ENCODE data around the gene LIPC.
A peak's percentile ranks its signal among the peaks of the same experiment; 100 is the strongest.

The LIPC gene

DNA sequence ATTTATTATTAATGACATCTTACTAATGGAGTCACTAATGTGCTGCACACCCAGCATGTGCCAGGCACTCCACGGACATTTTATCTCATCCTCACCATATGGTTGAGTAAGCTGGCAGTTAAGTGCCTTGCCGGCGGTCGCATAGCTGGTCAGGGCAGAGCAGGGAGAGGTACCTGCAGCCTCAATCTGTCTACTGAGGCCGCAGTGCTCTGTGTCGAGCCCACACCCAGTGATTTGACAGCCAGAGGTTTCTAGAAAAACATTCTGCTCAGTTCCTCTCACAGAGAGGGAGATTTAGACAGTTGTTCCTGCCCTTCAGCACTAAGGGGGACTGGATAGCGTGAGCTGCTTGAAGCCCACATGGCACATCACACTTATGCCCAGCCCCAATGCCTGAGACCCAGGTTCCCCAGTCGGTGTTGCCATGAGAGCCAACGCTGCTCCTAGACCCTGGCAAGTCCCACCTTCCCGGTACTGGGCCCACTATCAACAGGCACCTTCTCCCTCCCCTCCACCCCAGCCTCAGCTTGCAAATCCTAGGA is 2.6 kb downstream of the LIPC start:
- no peak overlapping the region for H3K4me3 ChIP-seq (ENCODE audit: low read depth, low read length)
- TF ChIP-seq, protein P1, sequence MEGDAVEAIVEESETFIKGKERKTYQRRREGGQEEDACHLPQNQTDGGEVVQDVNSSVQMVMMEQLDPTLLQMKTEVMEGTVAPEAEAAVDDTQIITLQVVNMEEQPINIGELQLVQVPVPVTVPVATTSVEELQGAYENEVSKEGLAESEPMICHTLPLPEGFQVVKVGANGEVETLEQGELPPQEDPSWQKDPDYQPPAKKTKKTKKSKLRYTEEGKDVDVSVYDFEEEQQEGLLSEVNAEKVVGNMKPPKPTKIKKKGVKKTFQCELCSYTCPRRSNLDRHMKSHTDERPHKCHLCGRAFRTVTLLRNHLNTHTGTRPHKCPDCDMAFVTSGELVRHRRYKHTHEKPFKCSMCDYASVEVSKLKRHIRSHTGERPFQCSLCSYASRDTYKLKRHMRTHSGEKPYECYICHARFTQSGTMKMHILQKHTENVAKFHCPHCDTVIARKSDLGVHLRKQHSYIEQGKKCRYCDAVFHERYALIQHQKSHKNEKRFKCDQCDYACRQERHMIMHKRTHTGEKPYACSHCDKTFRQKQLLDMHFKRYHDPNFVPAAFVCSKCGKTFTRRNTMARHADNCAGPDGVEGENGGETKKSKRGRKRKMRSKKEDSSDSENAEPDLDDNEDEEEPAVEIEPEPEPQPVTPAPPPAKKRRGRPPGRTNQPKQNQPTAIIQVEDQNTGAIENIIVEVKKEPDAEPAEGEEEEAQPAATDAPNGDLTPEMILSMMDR (IDR thresholded peaks at IDR 0.05; ENCODE audit: low read depth, low read length): no peak
- no peak for DNase-seq (ENCODE audit: low read depth, low spot score)
- in situ Hi-C loops (cut with HindIII; ENCODE audit: low sequenced_read_pairs): no loop called here

DNA sequence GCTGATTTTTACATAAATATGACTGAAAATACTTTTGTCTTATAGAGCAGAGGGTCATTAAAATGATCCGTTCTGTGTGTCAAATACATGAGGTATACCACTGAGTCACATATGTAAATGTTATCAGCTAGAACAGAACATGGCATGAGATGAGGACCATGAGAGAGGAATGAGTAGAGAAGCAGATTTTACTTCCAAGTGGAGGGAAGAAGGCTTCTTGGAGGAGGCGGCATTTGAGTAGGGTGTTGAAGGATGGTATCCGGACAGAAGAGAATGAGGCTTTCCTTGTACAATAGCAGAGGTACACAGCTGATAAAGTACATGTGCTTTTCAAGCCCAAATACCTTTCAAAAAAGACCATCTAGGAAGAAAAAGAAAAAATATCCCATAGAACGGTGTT is 4.8 kb downstream of the LIPC start:
- TF ChIP-seq, protein P1 (IDR thresholded peaks at IDR 0.05; ENCODE audit: low read depth, low read length): no peak
- in situ Hi-C loops (cut with HindIII; ENCODE audit: low sequenced_read_pairs): no loop called here
- no peak for DNase-seq (ENCODE audit: low read depth, low spot score)
- no peak overlapping the region for H3K4me3 ChIP-seq (ENCODE audit: low read depth, low read length)

DNA sequence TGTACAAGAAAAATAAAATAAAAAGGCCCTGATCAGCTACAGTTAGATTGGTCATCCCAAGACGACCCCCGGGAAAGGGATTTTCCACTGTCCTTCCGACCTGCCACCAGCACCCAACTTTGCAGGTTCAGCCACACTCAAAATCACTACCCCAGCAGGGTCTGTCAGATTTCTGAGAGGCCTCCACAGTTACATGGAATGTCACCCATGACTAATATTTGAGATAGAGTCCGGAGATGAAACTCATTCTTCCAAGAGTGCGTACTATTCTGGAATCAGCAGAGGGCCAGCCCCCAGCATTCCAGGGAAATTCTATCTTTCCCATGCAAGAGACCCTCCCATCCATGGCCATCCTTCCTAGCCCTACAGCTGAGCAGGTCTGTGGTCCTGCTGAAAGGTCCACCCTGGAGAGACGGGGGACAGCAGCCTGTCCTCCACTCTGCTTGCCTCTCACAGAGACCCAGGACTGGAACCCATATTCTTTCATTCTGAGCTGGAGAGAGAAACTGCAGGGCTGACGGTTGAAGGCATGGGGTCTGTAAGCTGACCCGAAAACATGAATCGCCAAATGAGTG is 5.8 kb downstream of the LIPC start:
- in situ Hi-C loops (cut with HindIII; ENCODE audit: low sequenced_read_pairs): no loop called here
- TF ChIP-seq, protein P1 (IDR thresholded peaks at IDR 0.05; ENCODE audit: low read depth, low read length): no peak
- H3K4me3 ChIP-seq (ENCODE audit: low read depth, low read length): no peak overlapping the region
- no peak for DNase-seq (ENCODE audit: low read depth, low spot score)

DNA sequence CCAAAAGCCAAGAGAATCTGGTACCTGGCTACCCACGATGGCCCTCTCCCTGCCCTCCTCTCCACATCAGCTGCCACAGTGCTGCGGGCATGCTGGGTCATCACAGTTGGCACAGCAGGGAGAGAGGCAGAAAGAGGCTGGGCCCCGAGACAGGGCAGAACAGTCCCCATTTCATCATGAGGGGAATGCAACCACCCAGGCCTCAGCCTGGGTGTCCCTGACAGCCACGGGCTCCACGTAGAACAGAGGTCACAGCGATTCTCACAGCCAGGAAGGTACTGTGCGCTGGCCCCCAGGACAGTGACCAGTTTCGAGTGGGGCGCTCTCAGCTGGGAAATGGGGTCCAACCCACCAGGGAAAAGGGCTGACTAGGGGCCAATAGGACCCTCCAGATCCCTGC is 6.3 kb downstream of the LIPC start:
- in situ Hi-C loops (cut with HindIII; ENCODE audit: low sequenced_read_pairs): no loop called here
- TF ChIP-seq, protein P1 (IDR thresholded peaks at IDR 0.05; ENCODE audit: low read depth, low read length): no peak
- no peak overlapping the region for H3K4me3 ChIP-seq (ENCODE audit: low read depth, low read length)
- DNase-seq (ENCODE audit: low read depth, low spot score): no peak

DNA sequence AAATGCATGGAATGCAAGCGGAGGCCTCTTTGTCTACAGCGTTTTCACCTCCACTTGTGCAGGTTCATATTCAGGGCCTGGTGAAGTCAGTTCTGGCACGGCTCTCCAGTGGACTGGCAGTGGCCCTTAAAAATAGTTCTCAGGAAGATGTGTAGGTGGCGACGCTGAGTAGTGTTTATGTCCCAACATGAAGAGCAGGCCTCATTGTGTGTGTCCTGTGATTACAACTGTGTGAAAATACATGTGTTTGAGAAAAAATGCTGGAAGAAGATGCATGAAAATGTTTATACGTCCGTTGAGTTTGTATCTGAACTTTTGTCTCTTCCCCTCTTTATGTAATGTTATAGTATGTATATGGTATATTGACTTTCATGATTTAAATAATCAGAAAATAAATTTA is 7.2 kb downstream of the LIPC start:
- TF ChIP-seq, protein P1 (IDR thresholded peaks at IDR 0.05; ENCODE audit: low read depth, low read length): no peak
- in situ Hi-C loops (cut with HindIII; ENCODE audit: low sequenced_read_pairs): no loop called here
- no peak overlapping the region for H3K4me3 ChIP-seq (ENCODE audit: low read depth, low read length)
- peak; percentile 31 for DNase-seq (ENCODE audit: low read depth, low spot score)

DNA sequence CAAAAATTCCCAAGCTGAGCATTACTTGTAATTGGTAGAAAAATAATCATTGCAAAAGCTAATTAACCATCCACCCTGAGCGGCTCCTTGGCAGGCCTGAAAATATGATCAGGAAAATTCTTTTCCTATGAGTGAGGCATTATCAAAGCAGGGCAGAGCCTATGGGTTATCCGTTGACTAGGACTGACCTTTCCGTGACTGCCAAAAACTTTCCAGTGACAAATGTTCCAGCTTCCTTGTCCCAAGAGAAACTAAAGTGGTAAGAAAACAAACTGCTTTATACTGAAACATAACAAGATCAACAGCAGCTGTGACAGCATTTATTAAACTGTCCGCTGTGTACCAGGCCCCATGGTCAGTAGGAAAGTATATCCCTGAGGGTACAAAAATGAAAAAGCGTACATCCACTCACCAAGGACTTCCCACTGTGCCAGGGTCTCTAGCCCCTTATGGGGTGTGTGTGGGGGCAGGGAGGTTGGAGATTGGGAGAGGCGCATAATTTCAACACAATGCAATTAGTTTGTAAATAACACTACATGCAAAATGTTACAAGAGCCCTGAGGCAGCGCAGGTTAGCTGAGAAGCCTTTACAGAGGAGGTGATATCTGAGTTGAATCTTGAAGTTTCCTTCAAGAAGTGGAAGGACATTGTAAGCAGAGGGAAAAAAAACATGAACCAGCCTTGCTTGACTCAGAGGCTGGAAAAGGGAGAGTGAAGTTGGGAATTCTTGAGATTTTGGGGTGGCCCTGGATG is 8.5 kb downstream of the LIPC start:
- in situ Hi-C loops (cut with HindIII; ENCODE audit: low sequenced_read_pairs): no loop called here
- peak; percentile 12 for DNase-seq (ENCODE audit: low read depth, low spot score)
- TF ChIP-seq, protein P1 (IDR thresholded peaks at IDR 0.05; ENCODE audit: low read depth, low read length): no peak
- H3K4me3 ChIP-seq (ENCODE audit: low read depth, low read length): no peak overlapping the region
